Measurements from ENCODE around the gene PPFIBP2.
A peak's percentile ranks its signal among the peaks of the same experiment; 100 is the strongest.

Gene PPFIBP2

GRCh38 chr11:7581021-7581590 lies 67.3 kb downstream of the PPFIBP2 start:
- no peak for DNase-seq

GRCh38 chr11:7582338-7582985 lies 68.7 kb downstream of the PPFIBP2 start:
- DNase-seq = no peak

DNA sequence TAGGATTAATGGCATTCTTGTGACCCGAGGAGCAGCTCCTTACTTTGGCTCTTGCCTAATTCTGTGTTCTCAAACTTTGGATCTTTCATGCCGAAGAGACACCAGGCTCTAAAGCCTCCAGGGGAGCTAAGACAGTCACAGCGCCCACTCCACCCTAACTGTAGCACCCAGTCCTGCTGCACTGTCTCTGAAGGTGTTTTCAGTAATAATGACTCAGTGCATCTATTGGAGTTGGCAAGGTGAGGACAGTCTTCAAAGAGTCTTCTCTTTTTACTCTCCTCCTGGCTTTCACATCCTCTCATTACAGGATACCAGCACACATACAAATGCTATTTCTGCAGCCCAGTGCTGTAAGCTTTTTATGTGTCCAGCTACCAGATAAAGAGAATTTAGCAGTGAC lies 69.4 kb downstream of the PPFIBP2 start:
- no peak for DNase-seq

GRCh38 chr11:7584910-7585309 lies 71.1 kb downstream of the PPFIBP2 start:
- no peak for DNase-seq

DNA sequence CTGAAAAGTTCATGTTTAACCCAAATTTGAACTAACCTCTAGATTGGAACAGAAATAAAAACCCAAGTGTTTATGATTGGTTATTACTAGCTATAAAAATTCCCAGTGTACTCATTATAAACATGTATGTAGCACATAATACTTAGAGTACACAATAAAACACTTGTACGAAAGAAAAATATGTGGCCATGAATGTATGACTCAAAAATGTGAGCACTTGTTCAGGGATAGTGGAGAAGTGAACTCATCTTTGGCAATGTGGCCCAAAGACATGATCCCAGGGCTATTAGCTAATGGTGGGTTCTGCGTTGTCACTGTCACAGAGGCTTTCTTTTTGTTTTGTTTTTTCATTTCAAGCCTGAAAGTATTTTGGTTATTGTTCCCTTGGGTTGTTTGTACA lies 72.0 kb downstream of the PPFIBP2 start:
- DNase-seq = no peak

DNA sequence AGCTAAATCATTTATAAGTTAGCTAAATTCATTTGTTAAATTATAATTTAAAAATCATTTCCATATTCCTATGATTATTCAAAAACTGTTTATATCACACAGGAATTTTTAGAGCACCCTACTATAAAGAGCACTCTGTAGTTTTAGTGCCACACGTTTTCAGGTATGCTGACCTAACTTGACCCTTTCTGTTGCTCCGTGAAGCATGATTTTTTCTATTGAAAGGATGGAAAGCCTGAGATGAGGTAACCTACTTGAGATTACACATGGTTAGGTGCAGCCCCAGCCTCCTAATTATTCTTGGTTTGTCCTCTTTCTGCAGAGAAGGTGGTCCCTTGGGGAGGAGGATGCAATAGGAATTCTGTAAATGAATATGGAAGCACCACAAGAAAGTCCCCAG lies 72.6 kb downstream of the PPFIBP2 start:
- DNase-seq = no peak

DNA sequence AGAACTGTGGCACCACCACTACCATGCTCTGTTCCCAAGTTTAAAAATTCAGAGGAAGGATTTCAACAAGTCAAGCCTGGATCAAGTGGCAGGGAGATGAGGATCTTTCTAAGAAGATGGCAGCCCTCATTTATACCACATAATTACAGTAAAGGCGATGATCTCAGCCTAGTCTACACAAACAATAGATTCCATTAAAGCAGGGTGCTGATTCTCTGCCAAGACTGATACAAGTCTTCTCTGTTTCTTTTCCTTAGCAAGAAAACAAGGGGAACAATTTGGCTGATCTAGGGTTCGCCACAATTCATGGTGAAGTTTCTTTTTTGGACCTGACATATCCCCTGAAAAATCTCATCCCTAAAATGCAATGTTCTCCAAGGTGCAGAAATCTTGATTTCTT lies 73.9 kb downstream of the PPFIBP2 start:
- no peak for DNase-seq

DNA sequence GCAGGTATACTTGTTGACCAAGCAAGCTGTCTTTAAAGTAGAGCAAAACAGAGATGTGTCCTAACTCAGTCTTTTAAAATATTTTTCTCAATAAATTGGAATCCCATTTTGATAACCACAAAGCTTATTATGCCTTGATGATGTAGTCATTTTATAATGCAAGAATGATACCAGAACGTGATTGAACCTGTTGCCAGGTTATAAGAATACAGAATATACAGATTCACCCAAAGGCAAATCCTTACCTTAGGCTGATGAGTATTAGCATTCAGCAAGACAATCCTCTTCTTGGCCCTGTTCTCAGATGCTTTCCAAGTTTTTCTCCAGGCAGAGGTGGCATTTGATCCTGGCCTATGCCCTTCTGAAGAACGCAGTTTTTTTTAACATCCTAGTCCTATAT lies 76.1 kb downstream of the PPFIBP2 start:
- no peak for DNase-seq

- DNase-seq = no peak
Observed at GRCh38 chr11:7590529-7590928, 76.7 kb downstream of the PPFIBP2 start.

DNA sequence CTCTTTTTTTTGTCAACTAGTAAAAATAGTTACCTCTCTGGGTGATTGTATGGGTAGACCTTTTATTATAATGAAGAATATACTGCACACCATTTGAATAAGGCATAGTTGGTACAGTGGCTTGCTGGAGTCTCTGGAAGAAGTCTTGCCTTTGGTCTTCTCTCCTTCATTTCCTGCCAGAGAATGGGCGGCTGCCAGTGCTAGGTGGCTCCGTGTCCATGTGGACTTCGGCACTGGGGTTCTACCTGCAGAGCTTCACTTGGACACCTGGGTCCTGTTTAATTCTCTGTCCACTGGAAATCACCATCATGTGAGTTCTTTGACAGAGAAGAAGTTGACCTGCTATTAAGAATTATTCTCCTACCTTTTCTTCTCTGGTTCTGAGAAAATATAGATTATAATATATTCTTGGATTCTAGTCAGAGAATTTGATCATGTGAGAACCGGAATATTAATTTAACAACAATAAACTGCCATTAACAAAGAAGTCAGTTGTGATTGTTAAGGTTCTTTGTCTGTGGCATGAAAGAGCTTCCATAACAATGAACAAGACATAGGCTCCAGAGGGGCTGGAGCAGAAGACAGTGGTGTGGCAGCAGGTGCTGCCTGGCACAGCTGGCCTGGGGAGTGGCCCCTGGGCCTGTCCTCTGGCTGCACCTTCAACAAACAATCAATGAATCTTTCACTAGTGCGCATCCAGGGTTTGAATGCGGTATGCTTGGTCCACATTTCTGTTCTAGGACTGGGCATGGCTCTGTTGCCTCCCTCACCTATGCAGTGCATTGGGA lies 77.5 kb downstream of the PPFIBP2 start:
- no peak for DNase-seq

- peak; percentile 10 for DNase-seq
Observed at GRCh38 chr11:7591987-7592386, 78.2 kb downstream of the PPFIBP2 start.

- DNase-seq = peak; percentile 38
Observed at GRCh38 chr11:7592711-7593110, 78.9 kb downstream of the PPFIBP2 start.

DNA sequence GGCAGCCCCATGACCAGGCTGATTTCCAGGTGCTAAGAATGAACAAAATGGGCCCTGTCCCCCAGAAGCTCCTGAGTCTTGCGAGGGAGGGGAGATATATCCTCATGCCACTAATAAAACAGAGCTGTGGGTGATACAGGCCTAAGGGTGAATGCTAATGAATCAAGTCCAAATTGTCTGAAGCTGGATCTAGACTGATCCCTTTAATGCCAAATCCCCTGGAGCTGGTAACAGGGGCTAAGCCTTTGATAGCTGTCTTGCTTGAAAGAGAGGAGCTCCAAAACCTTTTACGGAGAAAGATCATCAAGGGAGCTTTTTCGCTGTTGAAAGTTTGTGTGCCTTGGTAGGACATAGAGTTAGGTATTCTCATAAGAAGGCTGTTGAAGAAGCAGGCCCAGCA lies 79.7 kb downstream of the PPFIBP2 start:
- no peak for DNase-seq

DNA sequence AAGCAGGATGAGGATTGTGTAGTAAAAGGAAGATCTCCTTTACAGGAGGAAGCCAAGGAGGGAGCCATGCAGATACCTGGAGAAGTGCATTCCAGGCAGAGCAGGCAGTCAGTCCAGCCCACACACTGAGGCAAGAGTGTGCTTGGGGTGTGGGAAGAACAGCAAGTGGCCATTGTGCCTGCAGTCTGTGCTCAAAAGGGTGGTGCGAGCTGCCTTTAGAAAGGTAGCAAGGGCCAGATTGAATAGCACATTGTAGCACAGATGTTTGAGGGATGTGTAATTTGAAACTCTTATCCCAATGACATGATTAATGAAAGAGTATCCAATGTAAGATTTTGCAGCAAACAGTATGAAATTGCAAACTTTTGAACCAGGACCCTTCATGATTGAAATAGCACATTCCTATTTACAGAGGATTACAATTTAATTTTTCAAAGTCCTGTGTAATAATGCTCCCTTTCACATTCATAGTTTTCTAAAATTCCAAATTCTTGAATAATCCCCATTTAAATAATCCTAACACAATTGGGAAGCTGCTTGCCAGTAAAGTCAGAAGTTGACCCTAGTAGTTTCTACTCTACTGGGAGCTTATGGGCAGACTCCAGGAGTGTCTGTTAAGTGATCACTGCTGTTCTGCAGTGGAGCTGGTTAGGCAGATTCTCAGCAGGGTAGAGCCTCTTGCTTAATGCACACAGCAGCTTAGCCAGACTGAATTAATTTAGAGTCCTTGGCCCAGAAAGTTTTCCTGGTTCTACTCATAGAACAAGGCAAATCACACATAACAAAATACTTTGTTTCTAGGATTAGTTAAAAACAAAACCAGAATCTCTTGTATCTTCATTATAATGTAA lies 81.4 kb downstream of the PPFIBP2 start:
- no peak for DNase-seq

DNA sequence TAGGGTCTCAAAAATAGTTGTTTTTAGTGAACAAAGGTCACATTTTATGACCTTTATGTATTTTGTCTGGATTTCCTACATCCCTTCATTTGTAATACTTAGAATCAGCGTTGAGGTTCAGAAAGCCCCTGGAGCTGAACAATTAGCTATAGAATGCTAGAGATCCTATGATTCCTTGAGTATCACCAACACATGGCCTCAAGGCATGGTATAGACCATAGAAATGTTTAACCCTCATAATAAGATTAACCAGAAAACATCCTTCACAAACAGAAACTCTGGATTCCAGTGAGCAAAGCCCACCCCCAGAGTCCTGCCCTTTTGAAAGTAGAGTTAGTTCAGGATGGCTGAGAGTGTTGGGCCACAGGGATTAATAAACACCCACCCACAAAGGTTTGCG lies 82.2 kb downstream of the PPFIBP2 start:
- DNase-seq = no peak

GRCh38 chr11:7596975-7597391 lies 83.2 kb downstream of the PPFIBP2 start:
- no peak for DNase-seq

- no peak for DNase-seq
Observed at GRCh38 chr11:7597620-7598019, 83.8 kb downstream of the PPFIBP2 start.

- DNase-seq = no peak
Observed at GRCh38 chr11:7599209-7599608, 85.4 kb downstream of the PPFIBP2 start.

DNA sequence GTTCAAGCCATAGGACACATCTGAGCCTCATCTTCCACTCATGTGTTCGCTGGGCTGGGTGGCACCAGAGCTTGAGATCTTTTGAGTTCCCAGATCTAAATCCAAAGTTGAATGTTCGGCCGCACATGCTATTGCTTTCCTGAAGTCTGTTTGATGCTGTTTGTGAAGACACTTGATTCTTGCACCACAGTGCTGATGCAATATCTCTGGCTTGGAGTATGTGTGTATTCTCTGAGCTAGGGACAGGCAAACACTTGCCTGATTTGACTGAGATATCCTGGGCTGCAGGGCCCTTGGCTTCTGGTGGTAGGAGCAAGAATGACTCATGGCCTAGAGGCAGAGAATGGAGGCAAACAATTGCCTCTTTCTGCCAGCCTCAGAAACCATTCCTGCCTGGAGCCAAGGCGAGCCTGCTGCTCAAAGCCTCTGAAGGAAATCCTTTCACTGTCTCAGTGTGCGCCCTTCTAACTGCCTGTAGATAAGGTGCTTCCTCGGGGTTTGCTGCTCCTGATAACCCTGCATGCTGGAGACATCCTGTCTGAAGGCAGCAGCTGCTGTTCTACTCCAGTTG lies 86.5 kb downstream of the PPFIBP2 start:
- no peak for DNase-seq

DNA sequence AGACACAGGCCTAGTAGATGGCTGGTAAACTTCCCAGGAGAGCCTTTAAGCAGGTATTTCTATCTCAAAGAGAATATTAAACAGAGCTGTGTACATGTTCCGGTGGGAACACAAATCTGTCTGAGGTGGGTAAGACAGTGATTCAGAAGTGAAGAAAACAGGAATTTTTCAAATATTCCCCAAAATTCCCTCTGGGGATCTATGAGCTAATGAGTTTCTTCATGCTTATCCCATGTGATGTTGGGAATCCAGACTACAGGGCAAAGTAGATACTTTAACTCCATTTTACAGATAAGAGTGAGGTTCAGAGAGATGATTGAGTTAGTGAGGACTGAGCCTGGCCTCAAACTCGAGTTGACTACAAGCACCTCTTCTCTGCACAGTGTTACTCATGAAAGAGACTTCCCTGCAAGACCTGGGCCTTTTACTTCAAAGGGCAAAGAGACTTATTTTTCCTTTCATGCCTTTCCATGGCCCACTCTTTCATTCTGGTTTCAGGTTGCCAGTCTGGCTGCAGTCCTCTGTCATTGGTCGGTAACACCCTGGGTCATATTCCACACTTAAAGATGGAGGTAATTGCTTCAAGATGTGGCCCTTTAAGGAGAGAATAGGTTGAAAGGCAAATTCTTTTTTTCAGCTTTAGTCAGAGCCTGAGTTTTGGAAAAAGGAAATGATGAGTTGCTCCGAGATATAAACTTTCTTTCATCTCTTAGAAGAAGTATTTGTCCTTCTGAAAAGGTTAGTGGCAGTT lies 89.4 kb downstream of the PPFIBP2 start:
- no peak for DNase-seq

DNA sequence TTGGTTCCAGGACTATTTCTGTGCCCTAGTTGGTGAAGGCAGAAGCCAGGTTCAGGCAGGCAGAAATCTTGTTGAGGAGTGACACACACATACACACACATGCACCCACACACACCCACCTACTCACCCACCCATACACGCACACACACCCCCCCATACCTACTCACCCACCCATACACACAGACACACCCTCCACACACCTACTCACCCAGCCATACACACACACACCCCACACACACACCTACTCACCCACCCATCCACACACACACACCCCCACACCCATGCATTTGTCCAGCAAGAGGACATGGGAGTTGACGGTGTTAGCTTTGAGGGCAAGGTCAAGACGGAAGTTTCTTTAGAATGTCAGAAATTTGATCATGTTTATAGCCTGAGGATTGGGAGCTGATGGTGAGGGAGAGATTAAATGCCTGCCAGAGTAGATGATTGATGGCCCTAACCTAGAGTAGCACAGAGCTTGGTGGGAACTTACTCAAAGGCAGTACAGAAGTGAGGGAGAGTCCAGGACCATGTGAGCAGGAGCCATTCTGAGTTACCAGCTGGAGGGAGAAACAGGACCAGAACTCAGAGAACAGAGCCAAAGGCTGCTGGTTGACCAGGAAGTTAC lies 90.6 kb downstream of the PPFIBP2 start:
- no peak for DNase-seq
